Mononuclear cell (primary cell): ENCODE measurements around the gene SMURF1. TPM values are rescaled to one million over a fixed set of nuclear protein-coding genes. Genes with fewer than 3 reads are reported as not detected.
"Not testable (repeated sequence)": the region's sequence is repeated elsewhere in the genome, so short reads cannot be mapped to it uniquely, and the experiment has no call there.

Source experiments
- H3K27me3 ChIP-seq: 2 replicates; pipeline ENCODE4 v1.6.0; 2011; ENCODE audit warnings: low read length, control low read depth; ENCODE audit not compliant: insufficient read depth
- H3K4me1 ChIP-seq: 2 replicates; pipeline ENCODE4 v1.5.1; 2011; ENCODE audit warnings: mild to moderate bottlenecking, low read length, control low read depth; ENCODE audit not compliant: insufficient read depth
- H3K4me3 ChIP-seq: 2 replicates; pipeline ENCODE4 v1.5.1; 2011; ENCODE audit warnings: mild to moderate bottlenecking, low read length, moderate library complexity
- H3K9me3 ChIP-seq: 2 replicates; pipeline ENCODE4 v1.5.1; 2011; ENCODE audit warnings: low read depth, mild to moderate bottlenecking, control low read depth, low read length
- total RNA-seq: library from RNA; depleted of rRNA; stranded (reverse); fragments of >200 nt; gene quantifications from one replicate; pipeline ENCODE4 v1.2.3, GENCODE V29; 2012

SMURF1 gene
- total RNA-seq, 1 donor, result 37.6 TPM

GRCh38 chr7:99163669-99164068 lies 19.8 kb upstream of the SMURF1 start:
- not testable (repeated sequence) for H3K9me3 ChIP-seq, H3K4me3 ChIP-seq, H3K27me3 ChIP-seq, H3K4me1 ChIP-seq

DNA sequence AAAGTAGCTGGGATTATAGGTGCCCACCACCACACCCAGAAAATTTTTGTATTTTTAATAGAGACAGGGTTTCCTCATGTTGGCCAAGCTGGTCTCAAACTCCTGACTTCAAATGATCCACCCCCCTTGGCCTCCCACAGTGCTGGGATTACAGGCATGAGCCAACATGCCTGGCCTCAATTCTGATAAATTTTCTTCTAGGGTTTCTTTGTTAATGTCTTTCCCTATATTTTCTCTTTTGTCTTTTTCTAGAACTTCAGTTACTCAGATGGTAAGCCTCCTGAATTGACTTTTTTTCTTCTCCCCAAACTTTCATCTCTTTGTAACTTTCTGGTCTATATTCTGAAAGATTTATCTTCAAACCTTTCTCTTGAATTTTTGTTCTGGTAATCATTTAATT lies 12.7 kb upstream of the SMURF1 start:
- Histone ChIP-seq H3K4me1 (peaks cover 10% of the 10 kb centered on the region), H3K4me3 (no peak overlapping the region), H3K9me3 (no peaks in the 10 kb centered on the region), H3K27me3 (no peaks in the 10 kb centered on the region)

DNA sequence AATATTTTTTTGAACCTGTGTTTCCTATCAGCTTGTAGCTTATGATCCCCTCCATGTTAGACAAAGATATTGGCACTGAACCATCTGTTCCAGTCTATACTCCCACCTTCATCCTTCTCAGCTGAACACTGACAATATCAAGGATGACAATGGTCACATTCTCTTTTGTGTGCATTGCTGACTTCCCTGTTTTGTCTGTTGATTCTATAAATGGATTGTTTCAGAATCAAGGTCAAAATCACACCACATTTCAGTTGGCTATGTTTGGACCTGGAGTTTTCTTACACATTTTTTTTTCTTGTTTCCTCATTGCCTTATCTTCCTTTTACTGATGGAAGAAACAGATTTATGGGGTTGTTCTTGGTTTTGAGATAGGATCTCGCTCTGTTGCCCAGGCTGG lies 11.3 kb upstream of the SMURF1 start:
- Histone ChIP-seq H3K9me3 (no peaks in the 10 kb centered on the region), H3K4me1 (peaks cover 10% of the 10 kb centered on the region), H3K4me3 (no peak overlapping the region), H3K27me3 (no peaks in the 10 kb centered on the region)

- Histone ChIP-seq H3K4me1 (peaks cover 13% of the 10 kb centered on the region), H3K27me3 (no peaks in the 10 kb centered on the region), H3K4me3 (no peak overlapping the region), H3K9me3 (no peaks in the 10 kb centered on the region)
Observed at GRCh38 chr7:99146979-99147378, 3.1 kb upstream of the SMURF1 start.

- peak overlapping the region; percentile 51 for H3K4me3 ChIP-seq
- no peaks in the 10 kb centered on the region for H3K27me3 ChIP-seq
- H3K4me1 ChIP-seq, result peaks cover 20% of the 10 kb centered on the region
Observed at GRCh38 chr7:99143521-99143852, 421 bp downstream of the SMURF1 start.

DNA sequence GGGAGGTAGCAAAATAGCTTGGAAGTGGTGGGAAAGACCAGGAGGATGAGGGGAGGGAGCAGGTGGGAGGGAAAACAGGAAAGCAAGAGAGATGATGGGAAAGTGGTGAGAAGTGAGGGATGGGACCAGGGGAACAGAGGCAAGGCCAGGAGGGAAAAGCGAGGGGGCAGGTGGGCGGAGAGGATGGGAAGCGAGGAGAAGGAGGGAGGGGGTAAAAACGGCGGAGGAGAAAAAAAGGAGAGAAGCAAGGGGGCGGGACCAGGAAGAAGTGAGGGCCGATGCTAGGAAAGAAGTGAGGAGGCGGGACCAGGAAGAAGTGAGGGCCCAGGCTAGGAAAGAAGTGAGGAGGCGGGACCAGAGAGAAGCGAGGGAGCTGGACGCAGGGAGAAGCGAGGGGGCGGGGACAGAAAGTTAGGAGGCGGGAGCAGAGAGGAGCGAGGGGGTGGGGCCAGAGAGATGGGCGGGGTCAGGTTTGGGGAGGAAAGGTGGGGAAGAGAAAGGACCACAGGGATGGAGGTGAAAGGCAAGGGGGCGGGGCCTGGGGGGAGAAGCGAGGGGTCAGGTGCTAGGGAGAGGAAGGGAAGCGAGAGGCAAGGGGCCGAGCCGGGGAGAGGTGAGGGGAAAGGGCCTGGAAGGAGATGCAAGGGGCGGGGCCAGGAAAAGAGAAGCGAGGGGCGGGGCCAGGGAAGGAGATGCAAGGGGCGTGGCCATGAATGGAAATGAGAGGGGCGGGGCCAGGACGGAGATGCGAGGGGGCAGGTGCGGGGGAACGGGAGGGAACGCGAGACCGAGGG lies 984 bp downstream of the SMURF1 start:
- Histone ChIP-seq H3K27me3 (no peaks in the 10 kb centered on the region), H3K4me1 (peaks cover 20% of the 10 kb centered on the region), H3K9me3 (no peaks in the 10 kb centered on the region), H3K4me3 (peak overlapping the region; percentile 20)

More at GRCh38 chr7:99143521-99143852, 421 bp downstream of the SMURF1 start:
- H3K9me3 ChIP-seq, result no peaks in the 10 kb centered on the region

GRCh38 chr7:99141841-99142726 lies 1.8 kb downstream of the SMURF1 start:
- no peaks in the 10 kb centered on the region for H3K27me3 ChIP-seq
- no peaks in the 10 kb centered on the region for H3K9me3 ChIP-seq
- H3K4me3 ChIP-seq, result peak overlapping the region; percentile 1
- peaks cover 24% of the 10 kb centered on the region for H3K4me1 ChIP-seq

DNA sequence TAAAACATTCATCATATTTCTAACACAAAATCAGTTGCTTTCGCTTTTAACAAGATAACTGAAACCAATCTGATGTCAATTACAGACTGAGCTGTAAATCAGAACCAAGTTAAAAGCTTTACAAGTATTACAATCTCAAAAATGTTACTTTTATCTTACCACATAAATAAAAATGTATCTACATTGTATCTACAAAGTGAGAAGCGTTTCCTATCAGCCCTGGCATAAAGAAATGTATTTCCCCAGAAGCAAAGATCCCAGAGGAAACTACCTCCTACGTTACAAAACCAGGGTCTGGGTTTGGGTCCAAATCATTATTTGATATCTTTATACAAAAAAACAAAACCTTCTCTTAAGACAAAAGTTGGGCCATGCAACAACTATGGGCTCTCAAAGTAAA lies 2.6 kb downstream of the SMURF1 start:
- H3K4me3 ChIP-seq, result no peak overlapping the region
- peaks cover 24% of the 10 kb centered on the region for H3K4me1 ChIP-seq
- no peaks in the 10 kb centered on the region for H3K27me3 ChIP-seq
- no peaks in the 10 kb centered on the region for H3K9me3 ChIP-seq

DNA sequence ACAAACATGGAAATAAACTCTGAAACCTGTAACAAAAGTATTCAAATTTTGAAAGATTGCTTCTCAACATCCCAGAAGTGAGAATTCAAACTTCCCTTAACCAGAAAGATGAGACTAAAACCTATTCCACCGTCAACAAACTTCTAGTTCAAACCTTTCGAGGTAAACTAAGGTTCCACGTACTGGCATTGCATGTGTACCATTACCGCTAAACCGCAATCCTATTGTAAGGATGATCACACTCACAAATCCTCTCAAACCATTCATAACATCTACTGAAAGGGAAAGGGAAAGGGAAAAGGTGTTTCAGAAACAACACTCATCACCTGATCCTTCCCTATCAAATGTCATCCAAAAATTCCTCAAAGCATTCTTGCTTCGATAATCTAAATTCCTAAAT lies 3.1 kb downstream of the SMURF1 start:
- H3K27me3 ChIP-seq, result no peaks in the 10 kb centered on the region
- H3K9me3 ChIP-seq, result no peaks in the 10 kb centered on the region
- peaks cover 26% of the 10 kb centered on the region for H3K4me1 ChIP-seq
- H3K4me3 ChIP-seq, result no peak overlapping the region

DNA sequence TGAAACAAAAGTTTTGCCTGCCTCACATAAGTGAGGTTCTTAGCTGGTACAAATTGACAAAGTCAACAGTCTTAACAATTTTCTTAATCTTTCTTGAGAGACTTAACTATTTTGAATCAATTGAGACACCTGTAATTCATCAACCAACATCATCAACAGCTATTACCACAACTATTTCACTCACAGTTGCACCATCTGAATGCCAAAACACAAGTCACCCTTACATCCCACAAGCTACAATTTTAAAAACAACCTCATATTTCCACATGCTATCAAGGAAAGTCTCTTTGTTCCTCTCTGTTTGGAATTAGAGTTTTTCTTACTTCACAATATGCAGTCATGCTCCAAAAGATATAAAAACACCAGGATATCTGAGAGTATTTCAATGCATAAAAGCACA lies 4.9 kb downstream of the SMURF1 start:
- Histone ChIP-seq H3K4me3 (no peak overlapping the region), H3K27me3 (no peaks in the 10 kb centered on the region), H3K4me1 (peaks cover 20% of the 10 kb centered on the region)

GRCh38 chr7:99137411-99138180 lies 6.3 kb downstream of the SMURF1 start:
- no peaks in the 10 kb centered on the region for H3K9me3 ChIP-seq

More for the DNA sequence above, 4.9 kb downstream of the SMURF1 start:
- no peaks in the 10 kb centered on the region for H3K9me3 ChIP-seq

GRCh38 chr7:99135938-99136337 lies 8.0 kb downstream of the SMURF1 start:
- H3K9me3 ChIP-seq, result no peaks in the 10 kb centered on the region
- H3K4me3 ChIP-seq, result no peak overlapping the region
- H3K27me3 ChIP-seq, result no peaks in the 10 kb centered on the region
- H3K4me1 ChIP-seq, result peaks cover 7% of the 10 kb centered on the region

More at GRCh38 chr7:99137411-99138180, 6.3 kb downstream of the SMURF1 start:
- Histone ChIP-seq H3K27me3 (no peaks in the 10 kb centered on the region), H3K4me3 (no peak overlapping the region), H3K4me1 (peaks cover 17% of the 10 kb centered on the region)

- Histone ChIP-seq H3K4me3 (no peak overlapping the region), H3K4me1 (peaks cover 7% of the 10 kb centered on the region), H3K9me3 (no peaks in the 10 kb centered on the region), H3K27me3 (no peaks in the 10 kb centered on the region)
Observed at GRCh38 chr7:99133766-99134564, 9.9 kb downstream of the SMURF1 start.

GRCh38 chr7:99132595-99133321 lies 11.2 kb downstream of the SMURF1 start:
- Histone ChIP-seq H3K27me3 (no peaks in the 10 kb centered on the region), H3K4me3 (no peak overlapping the region)

More at GRCh38 chr7:99132595-99133321, 11.2 kb downstream of the SMURF1 start:
- no peaks in the 10 kb centered on the region for H3K9me3 ChIP-seq
- peaks cover 7% of the 10 kb centered on the region for H3K4me1 ChIP-seq
